ENCODE measurements around the gene SGCA.

The SGCA gene

DNA sequence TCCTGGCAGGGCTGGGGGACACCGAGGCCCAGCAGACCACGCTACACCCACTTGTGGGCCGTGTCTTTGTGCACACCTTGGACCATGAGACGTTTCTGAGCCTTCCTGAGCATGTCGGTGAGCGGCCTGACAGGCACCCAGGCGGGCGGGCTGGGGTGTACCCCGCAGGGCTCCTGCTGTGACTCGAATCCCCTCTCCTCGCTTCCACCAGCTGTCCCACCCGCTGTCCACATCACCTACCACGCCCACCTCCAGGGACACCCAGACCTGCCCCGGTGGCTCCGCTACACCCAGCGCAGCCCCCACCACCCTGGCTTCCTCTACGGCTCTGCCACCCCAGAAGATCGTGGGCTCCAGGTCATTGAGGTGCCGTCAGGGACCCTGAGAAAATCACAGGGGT, 1.6 kb downstream of the SGCA start:
- DNase-seq (ENCODE audit: low spot score): no peak

DNA sequence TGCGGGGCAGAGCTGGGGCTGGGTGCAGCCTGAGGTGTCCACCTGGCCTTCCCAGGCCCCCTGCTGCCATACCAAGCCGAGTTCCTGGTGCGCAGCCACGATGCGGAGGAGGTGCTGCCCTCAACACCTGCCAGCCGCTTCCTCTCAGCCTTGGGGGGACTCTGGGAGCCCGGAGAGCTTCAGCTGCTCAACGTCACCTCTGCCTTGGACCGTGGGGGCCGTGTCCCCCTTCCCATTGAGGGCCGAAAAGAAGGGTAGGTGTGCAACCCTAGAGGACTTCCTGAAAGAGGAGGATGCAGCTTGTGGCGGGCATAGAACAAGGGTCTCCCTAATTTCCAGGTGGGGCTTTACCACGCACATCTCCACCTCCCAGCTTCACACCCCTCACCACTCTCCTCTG, 2.5 kb downstream of the SGCA start:
- DNase-seq (ENCODE audit: low spot score): no peak

DNA sequence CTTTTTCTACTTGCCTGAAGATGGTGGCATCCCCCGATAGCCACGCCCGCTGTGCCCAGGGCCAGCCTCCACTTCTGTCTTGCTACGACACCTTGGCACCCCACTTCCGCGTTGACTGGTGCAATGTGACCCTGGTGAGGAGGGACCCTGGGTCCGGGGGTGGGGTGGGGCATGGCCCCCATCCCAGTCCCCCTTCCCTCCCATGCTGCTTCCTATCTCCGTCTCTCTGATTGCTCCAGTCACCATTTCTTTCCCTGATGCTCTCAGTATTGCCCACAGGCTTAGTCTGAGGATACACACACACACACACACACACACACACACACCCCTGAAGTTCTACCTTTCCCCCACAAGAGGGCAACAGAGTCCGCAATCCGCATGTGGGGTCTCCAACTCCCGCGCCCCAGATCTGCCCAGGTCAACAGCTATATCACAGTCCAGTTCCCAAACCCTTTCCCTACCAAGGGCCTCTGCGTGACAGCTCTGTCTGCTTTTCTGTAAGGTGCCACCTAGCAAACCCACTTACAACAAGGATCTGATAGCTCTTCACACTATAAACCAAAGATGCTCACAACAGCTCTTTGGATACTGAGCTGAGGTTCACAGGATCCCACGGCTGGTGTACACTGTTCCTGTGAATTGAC, 3.4 kb downstream of the SGCA start:
- DNase-seq (ENCODE audit: low spot score): peak; percentile 70

DNA sequence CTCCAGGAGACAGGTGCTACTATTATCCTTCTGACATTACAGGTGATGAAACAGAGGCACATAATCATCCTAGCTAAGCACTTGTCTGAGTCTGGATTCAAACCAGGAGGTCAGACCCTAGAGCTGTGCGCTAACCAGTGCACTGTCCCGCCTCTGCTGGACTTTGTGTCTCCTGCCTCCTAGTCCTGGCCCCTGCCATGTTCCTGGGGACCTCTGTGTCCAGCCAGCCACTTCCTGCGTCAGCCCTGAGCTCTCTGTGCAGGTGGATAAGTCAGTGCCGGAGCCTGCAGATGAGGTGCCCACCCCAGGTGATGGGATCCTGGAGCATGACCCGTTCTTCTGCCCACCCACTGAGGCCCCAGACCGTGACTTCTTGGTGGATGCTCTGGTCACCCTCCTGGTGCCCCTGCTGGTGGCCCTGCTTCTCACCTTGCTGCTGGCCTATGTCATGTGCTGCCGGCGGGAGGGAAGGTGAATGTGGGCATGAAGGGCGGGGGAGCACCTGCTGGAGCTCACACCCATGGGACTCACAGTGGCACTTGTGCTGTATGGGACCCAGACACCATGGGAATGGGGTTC, 4.2 kb downstream of the SGCA start:
- no peak for DNase-seq (ENCODE audit: low spot score)

DNA sequence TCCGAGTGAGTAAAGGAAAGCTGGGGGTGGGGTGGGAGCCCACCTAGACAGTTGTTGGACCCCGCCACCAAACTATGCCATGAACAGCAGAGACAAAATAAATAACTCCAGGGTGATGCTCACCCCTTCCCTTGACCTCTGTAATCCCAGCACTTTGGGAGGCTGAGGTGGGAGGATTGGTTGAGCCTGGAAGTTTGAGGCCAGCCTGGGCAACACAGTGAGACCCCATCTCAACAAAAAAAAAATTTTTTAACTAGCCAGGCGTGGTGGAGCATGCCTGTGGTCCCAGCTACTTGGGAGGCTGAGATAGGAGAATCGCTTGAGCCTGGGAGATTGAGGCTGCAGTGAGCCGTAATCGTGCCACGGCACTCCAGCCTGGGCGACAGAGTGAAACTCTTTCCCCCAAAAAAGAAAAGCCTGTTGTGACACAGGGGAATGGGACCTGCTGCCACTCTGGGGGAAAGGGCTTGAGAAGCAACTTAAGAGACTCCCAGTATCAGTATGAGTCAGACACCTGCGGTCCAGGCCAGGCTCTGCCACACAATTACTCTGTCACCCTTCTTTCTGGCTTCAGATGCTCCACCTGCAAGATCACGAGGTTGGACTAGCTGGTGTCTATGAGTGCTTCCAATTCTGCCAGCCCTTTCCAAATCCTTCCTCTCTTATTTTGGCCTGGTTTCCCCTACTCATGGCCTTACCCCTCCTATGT, 5.0 kb downstream of the SGCA start:
- no peak for DNase-seq (ENCODE audit: low spot score)

DNA sequence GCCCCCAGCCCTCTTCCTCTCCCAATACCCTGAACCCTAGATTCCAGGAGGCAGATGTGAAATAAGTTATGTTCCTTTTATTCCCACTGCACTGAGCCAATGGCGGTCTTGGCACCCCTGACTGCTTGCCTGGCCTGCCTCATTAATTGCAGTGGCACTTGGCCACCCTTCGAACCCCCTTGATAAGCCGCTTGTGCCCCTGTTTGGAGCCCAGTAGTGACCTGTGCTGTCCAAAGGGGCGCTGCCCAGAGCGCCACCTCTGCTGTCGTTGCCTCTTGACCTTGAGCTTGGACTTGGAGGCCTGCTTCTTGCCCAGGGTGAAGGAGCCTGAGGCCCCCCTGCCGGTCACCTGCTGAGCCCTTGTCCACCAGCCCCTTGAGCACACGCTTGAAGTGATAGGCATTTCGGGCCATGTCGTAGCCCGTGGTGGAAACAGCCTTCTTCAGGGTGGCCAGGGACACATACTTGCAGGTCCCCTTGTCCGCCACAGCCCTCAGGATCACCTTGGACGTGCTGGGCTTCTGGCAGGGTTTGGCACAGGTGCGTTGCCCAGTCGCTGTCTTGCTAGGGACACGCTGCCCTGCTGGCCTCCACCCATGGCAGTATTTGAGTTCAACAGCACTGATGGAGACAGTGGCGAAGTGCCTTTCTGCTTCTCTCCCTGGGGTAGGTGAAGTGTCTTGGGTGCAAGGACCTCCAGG, 5.7 kb downstream of the SGCA start:
- DNase-seq (ENCODE audit: low spot score): no peak

DNA sequence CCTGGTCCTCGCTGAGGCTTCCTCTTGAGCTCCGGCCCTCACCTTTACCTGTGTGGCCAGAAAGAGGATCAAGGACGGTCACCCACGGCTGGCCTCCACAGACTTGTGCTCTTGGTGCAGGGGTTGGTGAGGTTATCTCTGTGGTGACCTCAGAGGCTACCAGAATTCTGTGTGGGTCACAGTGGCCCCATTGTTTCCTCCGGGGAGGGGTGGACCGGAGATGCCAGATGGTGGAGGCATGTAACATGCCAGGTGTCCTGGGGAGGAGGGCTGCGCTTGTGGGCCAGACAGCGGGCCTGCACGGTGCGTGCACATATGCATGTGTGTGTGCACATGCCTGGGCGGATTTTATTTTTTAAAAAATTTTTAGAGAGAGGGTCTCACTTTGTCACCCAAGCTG, 6.3 kb downstream of the SGCA start:
- no peak for DNase-seq (ENCODE audit: low spot score)

DNA sequence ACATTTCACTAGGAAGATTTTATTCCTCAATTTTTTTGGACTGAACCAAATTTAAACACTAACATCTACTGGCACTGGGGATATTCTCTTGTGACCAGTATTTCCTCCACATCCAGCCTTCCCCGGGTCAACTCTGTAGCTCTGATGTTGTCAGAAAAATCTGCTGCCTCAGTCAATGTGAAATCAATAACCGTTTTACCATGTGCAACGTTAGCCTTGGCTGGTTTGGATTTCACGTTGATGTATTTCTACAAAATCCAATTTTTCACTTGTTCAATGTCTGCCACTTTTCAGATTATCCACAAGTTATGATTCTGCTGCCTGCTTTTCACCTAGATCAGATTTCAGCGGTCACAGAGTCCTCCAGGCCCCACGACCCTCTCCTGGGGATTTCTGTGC, 7.1 kb downstream of the SGCA start:
- DNase-seq (ENCODE audit: low spot score): no peak

DNA sequence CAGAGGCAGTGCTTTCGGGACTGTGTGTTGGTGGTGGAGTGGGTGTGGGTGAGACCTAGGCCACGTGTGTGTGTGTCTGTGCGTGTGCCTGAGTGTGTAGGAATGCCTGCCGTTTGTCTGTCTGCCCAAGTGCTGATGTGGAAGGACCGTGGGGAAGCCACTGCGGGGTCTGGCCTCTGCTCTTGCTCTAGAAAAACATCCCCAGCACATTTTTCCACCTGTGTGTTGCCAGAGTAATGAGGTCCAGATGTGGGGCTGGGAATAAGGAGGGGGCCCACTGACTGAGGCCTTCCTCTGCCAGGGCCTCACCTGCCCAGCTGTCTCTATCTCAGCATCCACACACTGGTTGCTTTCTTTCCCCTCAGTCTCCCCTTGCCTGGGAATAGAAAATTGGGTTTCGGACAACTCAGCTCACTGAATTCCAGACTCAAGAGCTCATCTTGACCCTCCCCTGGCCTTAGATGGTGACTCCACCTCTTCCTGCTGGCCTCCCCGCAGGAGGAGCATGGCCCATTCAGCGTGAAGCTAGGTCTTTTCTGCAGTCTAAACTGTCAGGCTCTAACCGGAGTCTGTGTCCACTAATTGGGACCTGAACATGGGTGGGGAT, 7.6 kb downstream of the SGCA start:
- no peak for DNase-seq (ENCODE audit: low spot score)

DNA sequence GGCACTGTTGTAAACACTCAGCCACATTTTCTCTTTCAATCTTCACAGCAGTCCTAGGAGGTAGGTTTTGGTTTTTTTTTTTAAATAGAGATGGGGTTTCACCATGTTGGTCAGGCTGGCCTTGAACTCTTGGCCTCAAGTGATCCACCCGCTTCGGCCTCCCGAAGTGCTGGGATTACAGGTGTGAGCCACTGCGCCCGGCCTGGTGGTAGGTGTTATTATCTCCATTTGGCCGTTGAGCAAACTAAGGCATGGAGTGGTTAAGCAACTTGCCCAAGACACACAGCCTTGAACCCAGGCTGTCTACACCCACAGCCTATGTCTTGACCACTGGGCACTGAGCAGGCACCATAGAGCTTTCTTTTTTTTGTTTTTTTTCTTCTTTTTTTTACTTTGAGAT, 8.6 kb downstream of the SGCA start:
- DNase-seq (ENCODE audit: low spot score): no peak

DNA sequence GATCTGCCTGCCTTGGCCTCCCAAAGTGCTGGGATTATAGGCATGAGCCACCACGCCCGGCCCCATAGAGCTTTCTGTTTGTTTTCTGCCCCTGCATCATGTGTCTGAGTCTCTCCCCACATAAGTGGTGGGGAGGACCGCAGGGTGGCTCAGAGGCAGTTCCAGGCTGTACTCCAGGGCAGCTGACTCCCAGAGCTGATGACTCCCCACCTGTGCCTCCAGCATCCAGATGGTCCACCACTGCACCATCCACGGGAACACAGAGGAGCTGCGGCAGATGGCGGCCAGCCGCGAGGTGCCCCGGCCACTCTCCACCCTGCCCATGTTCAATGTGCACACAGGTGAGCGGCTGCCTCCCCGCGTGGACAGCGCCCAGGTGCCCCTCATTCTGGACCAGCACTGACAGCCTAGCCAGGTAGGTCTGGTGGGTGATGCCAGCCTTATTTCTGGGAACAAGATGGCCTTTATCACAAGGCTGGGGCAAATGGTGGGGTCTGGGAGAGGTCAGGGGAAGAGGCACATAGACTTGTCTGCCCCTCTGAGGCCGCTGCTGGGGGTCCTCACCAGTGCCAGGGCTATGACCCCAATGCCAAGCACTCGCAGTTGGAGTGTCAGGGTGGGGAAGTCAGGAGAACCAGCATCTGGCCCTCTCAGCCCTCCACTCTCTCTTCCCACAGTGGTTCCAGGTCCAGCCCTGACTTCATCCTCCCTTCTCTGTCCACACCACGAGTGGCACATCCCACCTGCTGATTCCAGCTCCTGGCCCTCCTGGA, 9.4 kb downstream of the SGCA start:
- no peak for DNase-seq (ENCODE audit: low spot score)

DNA sequence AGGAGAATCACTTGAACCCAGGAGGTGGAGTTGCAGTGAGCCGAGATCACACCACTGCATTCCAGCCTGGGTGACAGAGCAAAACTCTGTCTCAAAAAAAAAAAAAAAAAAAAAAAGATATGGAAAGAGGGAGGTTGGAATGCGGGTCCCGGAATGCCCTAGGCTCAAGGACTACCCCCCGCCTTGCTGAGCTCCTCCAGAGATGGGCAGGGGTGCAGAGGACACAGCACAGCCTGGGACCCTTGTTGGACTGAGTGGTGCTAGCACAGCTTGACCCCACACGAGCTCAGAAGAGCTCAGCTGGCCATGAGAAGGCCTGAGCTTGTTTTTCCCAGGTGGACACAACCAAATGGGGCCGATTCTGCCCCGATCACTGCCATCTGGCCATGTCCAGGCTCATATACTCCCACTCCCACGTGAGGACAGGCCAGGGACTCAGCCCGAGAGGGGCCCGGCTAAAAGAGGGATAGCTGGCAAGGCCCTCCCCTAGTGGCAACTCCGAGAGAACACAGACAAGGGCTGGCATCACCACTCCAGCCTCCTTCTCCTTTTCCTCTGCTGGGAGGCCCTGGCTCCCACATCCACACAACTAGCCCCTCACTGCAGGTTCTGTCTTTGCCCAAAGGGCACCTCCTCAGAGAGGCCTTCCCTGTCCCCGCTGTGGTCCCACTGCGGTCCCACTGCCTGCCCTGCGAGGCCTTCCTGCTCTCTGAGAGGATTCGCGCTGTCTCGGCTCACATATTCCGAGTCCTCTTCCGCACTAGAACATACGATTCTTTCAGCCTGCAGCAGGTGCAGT, 11.0 kb downstream of the SGCA start:
- DNase-seq (ENCODE audit: low spot score): no peak

DNA sequence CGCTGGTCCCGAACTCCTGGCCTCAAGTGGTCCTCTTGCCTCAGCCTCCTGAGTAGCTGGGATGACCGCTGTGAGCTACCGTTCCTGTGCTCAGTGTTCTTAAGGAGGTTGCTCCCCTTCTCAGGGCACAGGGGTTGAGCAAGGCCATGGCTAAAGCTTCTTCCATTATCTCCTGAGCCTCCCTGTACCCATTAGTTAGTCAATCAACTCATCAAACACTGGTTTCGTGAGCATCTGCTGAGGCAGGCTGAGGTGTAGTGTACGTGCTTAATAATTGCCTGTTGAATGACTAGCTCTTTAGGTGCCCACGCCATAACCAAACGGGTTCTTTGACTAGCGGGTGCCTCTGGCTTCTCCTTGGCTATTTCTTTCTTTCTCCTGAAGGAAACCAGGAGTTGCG, 11.7 kb downstream of the SGCA start:
- no peak for DNase-seq (ENCODE audit: low spot score)

DNA sequence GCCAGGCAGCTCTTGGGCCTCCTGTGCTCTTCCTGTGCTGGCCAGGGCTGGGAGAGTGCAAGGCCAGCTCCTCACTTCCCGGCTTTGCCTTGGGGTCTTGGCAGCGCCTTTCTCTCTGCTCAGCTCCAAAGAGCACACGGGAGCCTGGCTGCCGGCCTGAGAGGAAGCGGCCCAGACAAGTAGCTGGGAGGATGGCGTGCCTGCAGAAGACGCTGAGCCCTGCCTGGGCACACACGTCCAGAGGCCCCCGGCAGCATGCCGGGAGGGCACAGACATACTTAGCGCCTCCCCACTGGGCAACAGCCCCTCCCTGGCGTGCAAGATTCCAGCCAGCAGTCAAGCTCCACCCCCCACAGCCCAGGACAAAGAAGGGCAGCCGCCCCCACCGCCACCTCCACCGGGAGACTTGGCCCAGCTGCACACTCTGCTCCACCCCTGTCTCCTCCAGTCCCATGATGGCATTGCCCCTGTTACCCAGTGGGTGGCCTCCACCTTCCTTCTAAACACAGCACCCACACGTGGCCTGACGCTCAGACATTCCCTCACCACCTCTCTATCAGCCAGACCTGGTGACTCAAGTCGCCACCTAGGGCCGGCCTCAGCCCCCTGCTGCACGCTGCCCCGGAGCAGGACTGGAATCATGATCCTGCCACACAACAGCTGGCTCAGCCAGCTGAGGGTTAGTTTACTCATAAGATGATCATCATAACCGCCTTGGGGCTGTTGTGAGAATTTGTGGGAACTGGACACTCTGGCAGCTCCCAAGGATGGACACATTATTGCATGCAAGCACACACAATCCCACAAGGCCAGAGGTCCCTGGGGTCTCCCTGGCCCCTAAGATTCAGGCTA, 12.4 kb downstream of the SGCA start:
- peak; percentile 55 for DNase-seq (ENCODE audit: low spot score)

DNA sequence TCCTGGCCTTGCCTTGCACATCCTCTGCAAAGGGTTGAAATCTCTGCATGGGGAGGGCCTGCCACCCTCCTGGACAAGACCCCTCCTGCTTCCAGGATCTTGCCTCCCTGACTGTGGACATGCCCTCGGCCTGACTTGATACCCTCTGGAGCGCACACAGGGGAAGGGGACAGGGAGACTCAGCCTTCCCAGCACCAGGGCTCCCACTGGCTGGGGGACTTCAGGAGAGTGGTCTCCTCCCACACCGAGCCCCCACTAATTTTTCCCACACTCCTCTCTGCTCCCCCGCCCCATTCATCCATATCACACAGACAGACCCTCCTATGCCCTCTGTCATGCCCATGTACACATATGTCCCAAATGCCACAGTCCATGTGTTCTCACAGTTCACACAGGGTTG, 14.3 kb downstream of the SGCA start:
- DNase-seq (ENCODE audit: low spot score): no peak

DNA sequence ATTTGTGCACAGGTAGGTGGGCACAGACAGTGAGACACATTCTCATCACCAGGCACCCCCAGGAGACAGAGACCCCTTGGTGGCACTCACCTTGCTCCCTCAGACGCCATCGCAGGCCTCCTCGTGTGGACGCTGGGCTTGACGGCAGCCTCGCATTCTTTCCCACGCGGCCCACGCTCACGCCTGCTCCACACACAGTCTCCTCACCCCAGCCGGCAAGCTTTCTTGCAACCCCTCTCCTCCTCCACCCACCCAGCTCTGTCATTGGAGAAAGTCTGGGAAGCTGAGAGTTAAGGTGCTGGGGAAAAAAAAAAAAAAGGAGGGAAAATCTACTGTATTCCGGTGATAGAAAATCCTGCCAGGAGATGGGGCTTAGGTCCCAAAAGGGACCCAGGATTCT, 14.8 kb downstream of the SGCA start:
- DNase-seq (ENCODE audit: low spot score): no peak

DNA sequence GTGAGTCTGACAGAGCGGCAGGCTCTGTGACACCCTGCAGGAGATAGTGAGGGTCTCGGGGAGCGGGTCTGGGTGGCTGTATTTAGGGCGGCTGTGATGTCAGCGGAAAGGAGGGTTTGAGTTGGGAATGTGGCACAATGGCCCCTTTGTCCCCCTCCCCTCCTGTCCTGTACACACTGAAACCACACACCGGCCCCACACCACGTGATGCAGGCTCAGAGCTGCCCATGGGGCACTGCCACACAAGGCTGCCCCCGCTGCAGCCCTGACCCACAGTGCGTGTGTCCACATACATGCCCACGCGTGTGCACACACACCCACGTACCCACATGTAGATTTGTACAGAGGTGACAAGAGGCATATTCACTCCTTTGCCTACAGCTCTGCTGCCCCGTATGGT, 15.3 kb downstream of the SGCA start:
- DNase-seq (ENCODE audit: low spot score): no peak

DNA sequence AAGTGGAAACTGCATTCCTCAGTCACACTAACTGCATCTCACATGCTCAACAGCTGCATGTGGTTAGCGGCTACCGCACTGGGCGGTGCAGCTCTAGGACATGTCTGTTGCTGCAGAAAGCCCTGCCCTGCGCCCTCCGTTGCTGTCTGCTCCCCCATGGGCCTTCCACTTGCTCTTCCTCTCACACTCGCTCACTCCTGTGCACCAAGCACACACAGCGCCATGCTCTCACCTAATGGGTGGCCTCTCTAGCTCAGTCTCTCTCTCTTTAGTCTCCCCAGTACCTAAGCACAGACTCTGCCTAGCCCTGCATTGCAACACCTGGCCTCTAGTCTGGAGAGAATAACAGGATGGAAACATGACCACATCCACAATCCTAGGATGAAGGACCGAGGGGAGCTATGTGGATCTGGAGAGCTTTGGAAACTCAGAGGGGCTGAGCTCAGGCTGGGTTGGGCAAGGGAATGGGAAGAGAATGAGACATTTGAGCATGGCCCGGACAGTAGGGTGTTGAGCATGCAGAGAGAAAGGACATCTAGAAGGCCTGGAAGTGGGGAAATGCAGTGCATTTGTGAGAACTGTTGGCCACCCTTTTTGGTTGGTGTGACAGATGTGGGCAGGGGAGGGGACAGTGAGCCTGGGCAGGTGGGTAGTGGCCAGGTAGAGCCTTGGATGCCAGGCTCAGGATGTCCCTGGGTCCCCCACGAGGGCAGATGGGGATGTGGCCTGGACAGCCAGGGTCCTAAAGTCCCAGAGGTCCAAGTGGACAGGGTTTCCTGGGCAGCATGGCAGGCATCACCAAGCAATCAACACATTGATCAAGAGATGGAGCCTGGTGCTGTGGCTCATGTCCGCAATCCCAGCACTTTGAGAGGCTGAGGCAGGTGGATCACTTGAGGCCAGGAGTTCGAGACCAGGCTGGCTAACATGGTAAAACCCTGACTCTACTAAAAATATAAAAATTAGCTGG, 16.1 kb downstream of the SGCA start:
- DNase-seq (ENCODE audit: low spot score): no peak

Data from CD4-positive, alpha-beta T cell treated with Interleukin-15 for 4 hours (primary cell).